GM12872 (cell line): Measurements from ENCODE around the gene HNRNPA3.

Experiments
- CTCF ChIP-seq: IDR thresholded peaks from 3 replicates; pipeline ENCODE4 v1.5.1; 2011; ENCODE audit warnings: low read depth, mild to moderate bottlenecking, low read length, moderate library complexity; ENCODE audit not compliant: insufficient read depth

HNRNPA3 gene

GRCh38 chr2:177212106-177212890 lies at the start of gene HNRNPA3:
Gene HNRNPA3 (plus strand): TSS chr2:177212794. CDS start chr2:177212800, 6 bp downstream.
- 0 out of 3 replicates have a peak, but pooled peaks have one; percentile 14 for TF ChIP-seq CTCF

GRCh38 chr2:177164131-177164530 lies 48.5 kb upstream of the HNRNPA3 start:
- no peak for TF ChIP-seq CTCF

GRCh38 chr2:177164584-177165052 lies 48.0 kb upstream of the HNRNPA3 start:
- TF ChIP-seq CTCF, result peak; percentile 100

GRCh38 chr2:177165061-177165583 lies 47.5 kb upstream of the HNRNPA3 start:
- no peak for TF ChIP-seq CTCF

GRCh38 chr2:177165721-177166711 lies 46.6 kb upstream of the HNRNPA3 start:
- no peak for TF ChIP-seq CTCF

GRCh38 chr2:177169810-177170514 lies 42.6 kb upstream of the HNRNPA3 start:
- TF ChIP-seq CTCF, result no peak
